Measurements from ENCODE around the gene EIF5A2. TPM values are rescaled to one million over a fixed set of nuclear protein-coding genes. Genes with fewer than 3 reads are reported as not detected.
"Not testable (repeated sequence)": the region's sequence is repeated elsewhere in the genome, so short reads cannot be mapped to it uniquely, and the experiment has no call there.

Gene EIF5A2
- total and polyA plus RNA-seq, 2 donors (not counting 1 experiment from before 2014, with no cell fraction given) = 1.7 to 4.1 TPM

- H4K20me1 ChIP-seq (ENCODE audit: control insufficient read depth, insufficient read depth, low read length, poor library complexity, severe bottlenecking); H2AFZ ChIP-seq (ENCODE audit: insufficient read depth, low read depth, low read length, poor library complexity, severe bottlenecking); H3K9me3 Mint-ChIP-seq (ENCODE audit: insufficient read depth); H3K27ac ChIP-seq (ENCODE audit: low read length in 2 of 2); H3K4me2 ChIP-seq (replicated peaks; ENCODE audit: low read depth, low read length, poor library complexity, severe bottlenecking); H3K27me3 ChIP-seq (replicated peaks in 1 of 4; ENCODE audit: control extremely low read depth in 1 of 4, control insufficient read depth in 3 of 4, insufficient read depth in 4 of 4, low read length in 3 of 4); H3K4me1 Mint-ChIP-seq; H3K4me3 Mint-ChIP-seq; ATAC-seq (ENCODE audit: low read depth); H3K9ac ChIP-seq (ENCODE audit: low read length); POLR2A ChIA-PET; H3K36me3 ChIP-seq (replicated peaks in 1 of 2; ENCODE audit: control extremely low read depth in 1 of 2, control insufficient read depth in 1 of 2, extremely low read depth in 1 of 2, insufficient read depth in 2 of 2, low read length in 1 of 2); intact Hi-C loops (cut with micrococcal nuclease); H3K79me2 ChIP-seq (ENCODE audit: control insufficient read depth, insufficient read depth, low read length); H3K27ac Mint-ChIP-seq; H3K4me3 ChIP-seq (ENCODE audit: control extremely low read depth in 1 of 5, extremely low read depth in 1 of 5, insufficient read depth in 1 of 5, low read depth in 2 of 5, low read length in 4 of 5); H3K4me1 ChIP-seq (ENCODE audit: control insufficient read depth in 2 of 2, insufficient read depth in 2 of 2, low read length in 2 of 2); DNase-seq; CTCF ChIA-PET: not testable (repeated sequence)
- peaks cover 16% of the 10 kb centered on the region for H3K27me3 Mint-ChIP-seq
- WGBS (ENCODE audit: insufficient coverage) = 98% methylated on average over 17 of the region's 27 CpGs
- peaks cover 2 to 18% (median 7%) of the 10 kb centered on the region in 3 donors for H3K9me3 ChIP-seq (ENCODE audit: control extremely low read depth in 1 of 3, control insufficient read depth in 2 of 3, insufficient read depth in 1 of 3, low read length in 2 of 3)
Observed at GRCh38 chr3:170923553-170923952, 15.1 kb upstream of the EIF5A2 start.

DNA sequence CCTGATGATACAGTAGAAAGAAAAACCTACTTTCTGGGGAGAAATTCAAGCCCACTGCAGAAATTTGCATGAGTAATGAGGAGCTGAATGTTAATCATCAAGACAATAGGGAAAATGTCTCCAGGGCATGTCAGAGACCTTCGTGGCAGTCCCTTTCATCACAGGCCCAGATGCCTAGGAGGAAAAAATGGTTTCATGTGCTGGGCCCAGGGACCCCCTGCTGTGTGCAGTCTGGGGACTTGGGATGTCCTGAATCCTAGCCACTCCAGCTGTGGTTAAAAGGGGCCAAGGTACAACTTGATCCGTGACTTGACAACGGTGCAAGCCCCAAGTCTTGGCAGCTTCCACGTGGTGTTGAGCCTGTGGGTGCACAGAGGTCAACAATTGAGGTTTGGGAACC, 10.3 kb upstream of the EIF5A2 start:
- WGBS (ENCODE audit: insufficient coverage) = 76% methylated on average over 4 of the region's 4 CpGs
- Mint-ChIP-seq H3K9me3 (ENCODE audit: insufficient read depth) (peaks cover 20% of the 10 kb centered on the region), H3K4me1 (no peaks in the 10 kb centered on the region), H3K27me3 (peaks cover 16% of the 10 kb centered on the region), H3K27ac (no peak overlapping the region), H3K4me3 (no peak overlapping the region)
- POLR2A ChIA-PET = no interaction called here
- H3K9me3 ChIP-seq (ENCODE audit: control extremely low read depth in 1 of 3, control insufficient read depth in 2 of 3, insufficient read depth in 1 of 3, low read length in 2 of 3) = peaks cover 2 to 19% (median 14%) of the 10 kb centered on the region in 3 donors
- no peaks in the 10 kb centered on the region for H3K4me1 ChIP-seq (ENCODE audit: control insufficient read depth in 2 of 2, insufficient read depth in 2 of 2, low read length in 2 of 2)
- H3K79me2 ChIP-seq (ENCODE audit: control insufficient read depth, insufficient read depth, low read length) = no peaks in the 10 kb centered on the region
- no peaks in the 10 kb centered on the region for H4K20me1 ChIP-seq (ENCODE audit: control insufficient read depth, insufficient read depth, low read length, poor library complexity, severe bottlenecking)
- CTCF ChIA-PET = no interaction called here
- no peak overlapping the region for H3K4me2 ChIP-seq (replicated peaks; ENCODE audit: low read depth, low read length, poor library complexity, severe bottlenecking)
- no peak overlapping the region for H3K9ac ChIP-seq (ENCODE audit: low read length)
- H3K27me3 ChIP-seq (replicated peaks in 1 of 4; ENCODE audit: control extremely low read depth in 1 of 4, control insufficient read depth in 3 of 4, insufficient read depth in 4 of 4, low read length in 3 of 4) = no peaks in the 10 kb centered on the region
- intact Hi-C loops (cut with micrococcal nuclease) = no loop called here
- TF ChIP-seq CTCF (IDR thresholded peaks at IDR 0.05) (no peak), EZH2 (IDR thresholded peaks at IDR 0.05; ENCODE audit: borderline replicate concordance, insufficient read depth, low read depth, low read length, poor library complexity, severe bottlenecking) (no peak)
- H3K27ac ChIP-seq (ENCODE audit: low read length in 2 of 2) = no peak overlapping the region
- H3K36me3 ChIP-seq (replicated peaks in 1 of 2; ENCODE audit: control extremely low read depth in 1 of 2, control insufficient read depth in 1 of 2, extremely low read depth in 1 of 2, insufficient read depth in 2 of 2, low read length in 1 of 2) = no peaks in the 10 kb centered on the region
- ATAC-seq (ENCODE audit: low read depth) (no peak), DNase-seq (no peak)
- no peak overlapping the region for H3K4me3 ChIP-seq (ENCODE audit: control extremely low read depth in 1 of 5, extremely low read depth in 1 of 5, insufficient read depth in 1 of 5, low read depth in 2 of 5, low read length in 4 of 5)
- no peak overlapping the region for H2AFZ ChIP-seq (ENCODE audit: insufficient read depth, low read depth, low read length, poor library complexity, severe bottlenecking)
